H1 (cell line): ENCODE measurements around the gene DHX34. TPM values are rescaled to one million over a fixed set of nuclear protein-coding genes. Genes with fewer than 3 reads are reported as not detected.

Experiments used
- CTCF ChIA-PET: fragments of 300-600 bp; sonication (Branson Sonifier 250); formaldehyde crosslinking; loops from one replicate; lab custom pipeline; 2021; ENCODE audit not compliant: partially characterized antibody; lab: Charles Lee
- POLR2A ChIA-PET: fragments of 300-600 bp; sonication (Branson Sonifier 250); formaldehyde crosslinking; loops from one replicate; lab custom pipeline; 2021; ENCODE audit warnings: inconsistent platforms; ENCODE audit not compliant: partially characterized antibody; lab: Charles Lee
- DNase-seq, 2 experiments: peaks; one replicate each; pipeline versions ENCODE4 v3.0.0 to v3.0.0-alpha.2; 2010 to 2022; ENCODE audit warnings: low spot score in 2 of 2, low read depth in 1 of 2, mixed read lengths in 1 of 2
- FAIRE-seq: peaks from 2 replicates; lab custom pipeline; 2011; peaks lifted over from hg19 to GRCh38; lab: Jason Lieb, UNC
- H2AFZ ChIP-seq: 2 replicates; pipeline ENCODE4 v1.8.1; 2012; ENCODE audit warnings: low read length, inconsistent platforms
- H2AK5ac ChIP-seq: 2 replicates; pipeline ENCODE4 v1.6.1; 2013; ENCODE audit warnings: low read depth, low read length
- H2BK120ac ChIP-seq: replicated peaks from 2 replicates; pipeline ENCODE3; 2013; ENCODE audit warnings: low read depth, low read length, inconsistent platforms
- H2BK12ac ChIP-seq: 2 replicates; pipeline ENCODE4 v1.6.1; 2013; ENCODE audit warnings: low read depth, low read length
- H2BK15ac ChIP-seq: 2 replicates; pipeline ENCODE4 v1.6.1; 2013; ENCODE audit warnings: low read length
- H2BK20ac ChIP-seq: 2 replicates; pipeline ENCODE4 v1.6.1; 2013; ENCODE audit warnings: low read length
- H2BK5ac ChIP-seq: 2 replicates; pipeline ENCODE4 v1.6.1; 2013; ENCODE audit warnings: low read depth, low read length
- H3K14ac ChIP-seq: 2 replicates; pipeline ENCODE4 v1.6.1; 2013; ENCODE audit warnings: inconsistent platforms; ENCODE audit not compliant: insufficient read length
- H3K18ac ChIP-seq: 2 replicates; pipeline ENCODE4 v1.6.1; 2013; ENCODE audit warnings: low read length; ENCODE audit errors: extremely low read depth
- H3K23ac ChIP-seq: 2 replicates; pipeline ENCODE4 v1.6.1; 2013; ENCODE audit warnings: inconsistent platforms; ENCODE audit not compliant: insufficient read length
- H3K23me2 ChIP-seq: 2 replicates; pipeline ENCODE4 v1.6.1; 2013; ENCODE audit warnings: low read depth, low read length
- H3K27ac ChIP-seq: 2 replicates; pipeline ENCODE4 v1.6.1; 2011; ENCODE audit warnings: low read depth, low read length, inconsistent platforms
- H3K27me3 ChIP-seq, 4 experiments: replicated peaks in 1 of 4; 1 replicate in 1 of 4; 2 replicates in 3 of 4; pipeline versions ENCODE4 v1.6.1 to v1.8.1; 2011 to 2013; ENCODE audit warnings: low read length in 3 of 4, mild to moderate bottlenecking in 3 of 4, inconsistent platforms in 2 of 4, mixed read lengths in 2 of 4, moderate library complexity in 1 of 4; ENCODE audit not compliant: control insufficient read depth in 3 of 4, insufficient read depth in 3 of 4; ENCODE audit errors: extremely low read depth in 1 of 4
- H3K36me3 ChIP-seq, 4 experiments: 2 replicates each; pipeline versions ENCODE4 v1.6.1 to v1.8.1; 2011 to 2013; ENCODE audit warnings: mild to moderate bottlenecking in 4 of 4, low read length in 3 of 4, moderate library complexity in 2 of 4, control low read depth in 1 of 4, inconsistent platforms in 1 of 4; ENCODE audit not compliant: insufficient read depth in 4 of 4, control insufficient read depth in 2 of 4
- H3K4ac ChIP-seq: replicated peaks from 2 replicates; pipeline ENCODE3; 2013; ENCODE audit warnings: low read length, low read depth, mixed read lengths, inconsistent platforms; ENCODE audit not compliant: insufficient read length
- H3K4me1 ChIP-seq, 4 experiments: replicated peaks in 1 of 4; 1 replicate in 1 of 4; 2 replicates in 3 of 4; pipeline versions ENCODE4 v1.6.1 to v1.8.1; 2011 to 2013; ENCODE audit warnings: low read length in 3 of 4, inconsistent platforms in 2 of 4, mixed read lengths in 1 of 4; ENCODE audit not compliant: insufficient read depth in 4 of 4, control insufficient read depth in 3 of 4
- H3K4me2 ChIP-seq, 2 experiments: 2 replicates each; pipeline versions ENCODE4 v1.6.1 to v1.8.1; 2011 to 2013; ENCODE audit warnings: low read depth in 2 of 2, low read length in 2 of 2, control low read depth in 1 of 2, inconsistent platforms in 1 of 2, mild to moderate bottlenecking in 1 of 2; ENCODE audit not compliant: insufficient read depth in 1 of 2
- H3K4me3 ChIP-seq, 4 experiments: fragments of 200-600, 300-600 bp in 1 of 4; sonication (generic), shearing (Covaris generic), sonication (Bioruptor Twin) in 1 of 4; 2 replicates each; pipeline versions ENCODE4 v1.5.1 to v1.8.1; 2011 to 2016; ENCODE audit warnings: low read length in 4 of 4, low read depth in 3 of 4, control low read depth in 2 of 4, inconsistent platforms in 2 of 4, mild to moderate bottlenecking in 2 of 4, mixed read lengths in 1 of 4, moderate library complexity in 1 of 4; ENCODE audit not compliant: insufficient read depth in 2 of 4; ENCODE audit errors: extremely low read depth in 1 of 4
- H3K56ac ChIP-seq: replicated peaks from 2 replicates; pipeline ENCODE3; 2013; ENCODE audit warnings: low read depth, mild to moderate bottlenecking, mixed read lengths, low read length, inconsistent platforms; ENCODE audit not compliant: insufficient read length
- H3K79me1 ChIP-seq: 2 replicates; pipeline ENCODE4 v1.6.1; 2013; ENCODE audit warnings: low read depth, low read length, control low read depth
- H3K79me2 ChIP-seq, 2 experiments: 2 replicates each; pipeline versions ENCODE4 v1.6.1 to v1.8.1; 2012 to 2013; ENCODE audit warnings: low read length in 2 of 2, mild to moderate bottlenecking in 2 of 2, inconsistent platforms in 1 of 2; ENCODE audit not compliant: insufficient read depth in 2 of 2, control insufficient read depth in 1 of 2
- H3K9ac ChIP-seq, 4 experiments: replicated peaks in 1 of 4; 1 replicate in 1 of 4; 2 replicates in 3 of 4; pipeline versions ENCODE4 v1.6.1 to v1.8.1; 2011 to 2013; ENCODE audit warnings: low read depth in 3 of 4, low read length in 3 of 4, control low read depth in 2 of 4, mild to moderate bottlenecking in 2 of 4, moderate library complexity in 2 of 4, inconsistent platforms in 1 of 4; ENCODE audit errors: extremely low read depth in 1 of 4
- H3K9me3 ChIP-seq, 2 experiments: 2 replicates each; pipeline versions ENCODE4 v1.6.1 to v1.8.1; 2012 to 2013; ENCODE audit warnings: mild to moderate bottlenecking in 2 of 2, moderate library complexity in 2 of 2, control low read depth in 1 of 2, inconsistent platforms in 1 of 2, low read depth in 1 of 2, low read length in 1 of 2, mixed read lengths in 1 of 2; ENCODE audit not compliant: insufficient read depth in 2 of 2
- H4K20me1 ChIP-seq, 2 experiments: replicated peaks in 1 of 2; 2 replicates each; pipeline versions ENCODE3 to v1.8.1; 2011 to 2013; ENCODE audit warnings: inconsistent platforms in 2 of 2, low read length in 2 of 2, mild to moderate bottlenecking in 1 of 2; ENCODE audit not compliant: insufficient read depth in 2 of 2, control insufficient read depth in 1 of 2
- H4K5ac ChIP-seq: 2 replicates; pipeline ENCODE4 v1.6.1; 2013; ENCODE audit warnings: low read length, low read depth, mixed read lengths, inconsistent platforms; ENCODE audit not compliant: insufficient read length
- H4K8ac ChIP-seq: 2 replicates; pipeline ENCODE4 v1.8.0; 2013; ENCODE audit warnings: mild to moderate bottlenecking, moderate library complexity, low read length, inconsistent platforms; ENCODE audit not compliant: insufficient read depth; ENCODE audit errors: extremely low read depth
- H4K91ac ChIP-seq: replicated peaks from 2 replicates; pipeline ENCODE3; 2013; ENCODE audit warnings: low read length, mixed read lengths, inconsistent platforms; ENCODE audit not compliant: insufficient read length
- CHD2 ChIP-seq: IDR thresholded peaks from 2 replicates; pipeline ENCODE4 v1.6.1; 2012; ENCODE audit warnings: low read length, improper control_type of control experiment
- EGR1 ChIP-seq: IDR thresholded peaks from 2 replicates; pipeline ENCODE4 v1.6.1; 2011; ENCODE audit warnings: low read depth, low read length, borderline replicate concordance
- FOSL1 ChIP-seq: IDR thresholded peaks from 2 replicates; pipeline ENCODE4 v1.6.1; 2011; ENCODE audit warnings: mild to moderate bottlenecking, low read depth, low read length, moderate library complexity; ENCODE audit not compliant: insufficient read depth
- JUND ChIP-seq: IDR thresholded peaks from 2 replicates; pipeline ENCODE4 v1.6.1; 2011; ENCODE audit warnings: mild to moderate bottlenecking, improper control_type of control experiment, low read length
- KDM4A ChIP-seq: IDR thresholded peaks from one replicate; pipeline ENCODE4 v1.7.1; 2012; ENCODE audit warnings: low read depth, mild to moderate bottlenecking, moderate library complexity, low read length, inconsistent platforms; ENCODE audit not compliant: severe bottlenecking
- POLR2A ChIP-seq, 2 experiments: IDR thresholded peaks; 1 replicate in 1 of 2; 2 replicates in 1 of 2; pipeline ENCODE4 v1.6.1; 2011; ENCODE audit warnings: low read depth in 2 of 2, low read length in 2 of 2, mild to moderate bottlenecking in 2 of 2; ENCODE audit errors: control extremely low read depth in 1 of 2
- RAD21 ChIP-seq, 2 experiments: IDR thresholded peaks in 1 of 2; conservative IDR thresholded peaks in 1 of 2; 2 replicates each; pipeline ENCODE4 v1.6.1; 2011; ENCODE audit warnings: low read depth in 2 of 2, low read length in 2 of 2, improper control_type of control experiment in 1 of 2, inconsistent platforms in 1 of 2, mild to moderate bottlenecking in 1 of 2, moderate library complexity in 1 of 2
- RBBP5 ChIP-seq: IDR thresholded peaks from 2 replicates; pipeline ENCODE4 v1.7.1; 2012; ENCODE audit warnings: low read depth, mild to moderate bottlenecking, inconsistent platforms, low read length, moderate library complexity, borderline replicate concordance
- USF2 ChIP-seq: IDR thresholded peaks from 2 replicates; pipeline ENCODE4 v1.6.1; 2011; ENCODE audit warnings: low read length, improper control_type of control experiment
- WGBS, 2 experiments: shearing (Covaris generic) in 1 of 2; methylation state at CpG; one replicate each; pipeline versions ENCODE4 v1.1.6 to v1.1.7; 2013 to 2015; ENCODE audit warnings: low lambda C conversion rate in 2 of 2, mixed read lengths in 2 of 2, inconsistent platforms in 1 of 2, low coverage in 1 of 2, missing lambda C conversion rate in 1 of 2; ENCODE audit not compliant: insufficient replicate concordance in 2 of 2, insufficient coverage in 1 of 2, insufficient read length in 1 of 2; ENCODE audit errors: extremely low coverage in 1 of 2, missing lambda C conversion rate in 1 of 2; 5-methylcytosine and 5-hydroxymethylcytosine counted together
- polyA plus RNA-seq, 7 experiments: library from polyadenylated mRNA; depleted of rRNA in 3 of 7; stranded (reverse) in 5 of 7; unstranded in 2 of 7; fragments of >200 nt in 5 of 7; fragments of 200-250 nt in 2 of 7; gene quantifications; 1 replicate in 5 of 7; 2 replicates in 1 of 7; 4 replicates in 1 of 7; pipeline versions ENCODE4 v1.2.1 to v1.2.3, GENCODE V29; 2011 to 2013; ENCODE audit warnings: missing spikeins in 2 of 7, mixed read lengths in 2 of 7
- total RNA-seq: library from RNA; stranded (reverse); fragmentation: NEBNext Ultra II Directional; extraction: Animal tissue kit (Norgen Biotek cat#: 25700); gene quantifications from 2 replicates; pipeline ENCODE4 v1.2.1, GENCODE V29; 2021

DHX34 gene
- total and polyA plus RNA-seq, 2 of the 8 experiments (the other 6 are each of a cell fraction or from before 2014, with no cell fraction given) = 17.5 to 24.3 TPM

- POLR2A ChIA-PET = interaction anchor here (0.6 to 2.3 kb wide), 7 partner anchors 11 to 177 kb away, joined by 3 to 12 read pairs (median 3); partner anchors contain the start of genes DHX34 and MEIS3
- H4K20me1 ChIP-seq = no peaks in the 10 kb centered on the region
- peak overlapping the region; percentile 56; the same call in 1 of the 2 replicates for H2BK5ac ChIP-seq
- peak overlapping the region; percentile 69 for H4K5ac ChIP-seq
- no peak overlapping the region for H2AK5ac ChIP-seq
- H3K4me1 ChIP-seq = peaks cover 0 to 23% (median 12%) of the 10 kb centered on the region in 4 experiments; a peak in 5 of 7 replicates
- FAIRE-seq (no peak), DNase-seq (peak in 1 of 2 experiments; percentile 78)
- H4K91ac ChIP-seq = peak overlapping the region; percentile 95
- H3K23me2 ChIP-seq = peaks cover 25% of the 10 kb centered on the region
- H3K4me2 ChIP-seq = peak overlapping the region; percentile 97
- H2BK15ac ChIP-seq = peak overlapping the region; percentile 100; the same call in 1 of the 2 replicates
- H3K14ac ChIP-seq = no peak overlapping the region
- peak overlapping the region; percentile 25 for H3K18ac ChIP-seq
- H3K4ac ChIP-seq = peak overlapping the region; percentile 49
- peak overlapping the region; percentile 48; the same call in 1 of the 2 replicates for H2BK20ac ChIP-seq
- H3K79me1 ChIP-seq = no peaks in the 10 kb centered on the region
- H2BK12ac ChIP-seq = peak overlapping the region; percentile 96; the same call in 1 of the 2 replicates
- H2AFZ ChIP-seq = peak overlapping the region; percentile 89; the same call in 1 of the 2 replicates
- no peak overlapping the region for H3K56ac ChIP-seq
- no peaks in the 10 kb centered on the region for H3K79me2 ChIP-seq
- H2BK120ac ChIP-seq = no peak overlapping the region
- peaks cover 0 to 25% (median 22%) of the 10 kb centered on the region in 4 experiments; a peak in 6 of 7 replicates for H3K27me3 ChIP-seq
- H3K9ac ChIP-seq = peak overlapping the region in 3 of 4 experiments; percentile 14 to 33 (median 16); a peak in 2 of 7 replicates
- no peaks in the 10 kb centered on the region for H3K9me3 ChIP-seq
- CTCF ChIA-PET = interaction anchor here (0.5 to 24.5 kb wide), 18 partner anchors 9 to 1936 kb away, joined by 3 to 436 read pairs (median 4); partner anchors contain the start of genes EHD2, KDELR1 and MEIS3
- H3K23ac ChIP-seq = no peak overlapping the region
- WGBS, 2 experiments = 7% methylated on average over 68 of the region's 69 CpGs; no CpG with 5 or more reads in 1 of the 2 experiments
- H3K27ac ChIP-seq = no peak overlapping the region
- peak overlapping the region; percentile 31 to 61 (median 39) for H3K4me3 ChIP-seq
- no peaks in the 10 kb centered on the region for H3K36me3 ChIP-seq
- H4K8ac ChIP-seq = peak overlapping the region; percentile 93
- no peak for TF ChIP-seq FOSL1
- TF ChIP-seq USF2 = 0 out of 2 replicates have a peak, but pooled peaks have one; percentile 33
- no peak; a peak in 2 of 4 replicates for TF ChIP-seq RAD21 (IDR thresholded peaks at IDR 0.05 in 1 of 2, conservative IDR thresholded peaks at IDR 0.05 in 1 of 2; ENCODE audit: low read depth in 2 of 2, low read length in 2 of 2)
- no peak for TF ChIP-seq CHD2
- TF ChIP-seq EGR1 = no peak
- peak in 1 of 2 experiments; percentile 55; a peak in 2 of 3 replicates for TF ChIP-seq POLR2A (IDR thresholded peaks at IDR 0.05; ENCODE audit: control extremely low read depth in 1 of 2, low read depth in 2 of 2, low read length in 2 of 2)
- TF ChIP-seq RBBP5 = 0 out of 2 replicates have a peak, but pooled peaks have one; percentile 42
- peak; percentile 86 for TF ChIP-seq KDM4A
- TF ChIP-seq JUND = no peak
Observed at GRCh38 chr19:47430041-47430802, 81.1 kb downstream of the DHX34 start.
